Fibroblast of lung (primary cell): Measurements from ENCODE around the gene HTR7. TPM values are rescaled to one million over a fixed set of nuclear protein-coding genes. Genes with fewer than 3 reads are reported as not detected.

ENCODE experiments used
- DNase-seq, 2 donors: peaks; one replicate each; pipeline versions ENCODE4 v3.0.0 to v3.0.0-alpha.2; 2010; ENCODE audit warnings: low read depth in 2 of 2
- H2AFZ ChIP-seq: 2 replicates; pipeline ENCODE4 v1.5.1; 2012; ENCODE audit warnings: low read length, control low read depth, inconsistent platforms
- H3K27ac ChIP-seq: 2 replicates; pipeline ENCODE4 v1.5.1; 2011; ENCODE audit warnings: low read length, control low read depth; ENCODE audit not compliant: insufficient read depth
- H3K27me3 ChIP-seq: 2 replicates; pipeline ENCODE4 v1.5.1; 2011; ENCODE audit warnings: mild to moderate bottlenecking, low read length; ENCODE audit not compliant: control insufficient read depth, insufficient read depth
- H3K36me3 ChIP-seq: 2 replicates; pipeline ENCODE4 v1.5.1; 2011; ENCODE audit warnings: low read length; ENCODE audit not compliant: control insufficient read depth, insufficient read depth
- H3K4me1 ChIP-seq: 2 replicates; pipeline ENCODE4 v1.5.1; 2011; ENCODE audit warnings: low read length; ENCODE audit not compliant: control insufficient read depth, insufficient read depth; ENCODE audit errors: extremely low read depth
- H3K4me2 ChIP-seq: 2 replicates; pipeline ENCODE4 v1.5.1; 2011; ENCODE audit warnings: low read length, control low read depth; ENCODE audit not compliant: insufficient read depth; ENCODE audit errors: extremely low read depth
- H3K4me3 ChIP-seq, 4 experiments: fragments of 200-600 bp in 1 of 4; sonication (generic) in 1 of 4; replicated peaks in 1 of 4; 2 replicates each; pipeline ENCODE4 v1.5.1; 2011 to 2016; ENCODE audit warnings: low read length in 4 of 4, low read depth in 3 of 4, mild to moderate bottlenecking in 3 of 4, control low read depth in 2 of 4, inconsistent platforms in 1 of 4, mixed read lengths in 1 of 4; ENCODE audit not compliant: insufficient read depth in 1 of 4; ENCODE audit errors: control extremely low read depth in 1 of 4
- H3K79me2 ChIP-seq: 2 replicates; pipeline ENCODE4 v1.5.1; 2012; ENCODE audit warnings: mild to moderate bottlenecking, low read length, inconsistent platforms; ENCODE audit not compliant: control insufficient read depth, insufficient read depth
- H3K9ac ChIP-seq: 2 replicates; pipeline ENCODE4 v1.5.1; 2011; ENCODE audit warnings: mild to moderate bottlenecking, low read length, control low read depth; ENCODE audit not compliant: insufficient read depth
- H3K9me3 ChIP-seq: 2 replicates; pipeline ENCODE4 v1.5.1; 2012; ENCODE audit warnings: low read depth, low read length; ENCODE audit not compliant: control insufficient read depth, insufficient read depth
- H4K20me1 ChIP-seq: 2 replicates; pipeline ENCODE4 v1.5.1; 2011; ENCODE audit warnings: low read length; ENCODE audit not compliant: control insufficient read depth, insufficient read depth; ENCODE audit errors: extremely low read depth
- EZH2 ChIP-seq: IDR thresholded peaks from 2 replicates; pipeline ENCODE4 v1.5.1; 2012; ENCODE audit warnings: low read length, control low read depth, mild to moderate bottlenecking; ENCODE audit errors: missing control alignments
- polyA plus RNA-seq, 2 donors: library from polyadenylated mRNA; depleted of rRNA in 1 of 2; stranded (reverse) in 1 of 2; unstranded in 1 of 2; fragments of >200 nt; gene quantifications; 2 replicates each; pipeline ENCODE4 v1.2.1, GENCODE V29; 2011 to 2012; ENCODE audit warnings: missing spikeins in 1 of 2
- total RNA-seq: library from RNA; depleted of rRNA; stranded (reverse); fragments of >200 nt; gene quantifications from 2 replicates; pipeline ENCODE4 v1.2.1, GENCODE V29; 2014
- TF ChIP-seq, protein P1 (sequence below), 2 donors: IDR thresholded peaks in 1 of 2; conservative IDR thresholded peaks in 1 of 2; 1 replicate in 1 of 2; 2 replicates in 1 of 2; pipeline ENCODE4 v1.5.1; 2011 to 2012; ENCODE audit warnings: low read length in 2 of 2, control low read depth in 1 of 2, inconsistent platforms in 1 of 2, low read depth in 1 of 2, mild to moderate bottlenecking in 1 of 2

Gene HTR7
- total and polyA plus RNA-seq, 2 donors (not counting 1 experiment from before 2014, with no cell fraction given), result 0.83 to 1.3 TPM

DNA sequence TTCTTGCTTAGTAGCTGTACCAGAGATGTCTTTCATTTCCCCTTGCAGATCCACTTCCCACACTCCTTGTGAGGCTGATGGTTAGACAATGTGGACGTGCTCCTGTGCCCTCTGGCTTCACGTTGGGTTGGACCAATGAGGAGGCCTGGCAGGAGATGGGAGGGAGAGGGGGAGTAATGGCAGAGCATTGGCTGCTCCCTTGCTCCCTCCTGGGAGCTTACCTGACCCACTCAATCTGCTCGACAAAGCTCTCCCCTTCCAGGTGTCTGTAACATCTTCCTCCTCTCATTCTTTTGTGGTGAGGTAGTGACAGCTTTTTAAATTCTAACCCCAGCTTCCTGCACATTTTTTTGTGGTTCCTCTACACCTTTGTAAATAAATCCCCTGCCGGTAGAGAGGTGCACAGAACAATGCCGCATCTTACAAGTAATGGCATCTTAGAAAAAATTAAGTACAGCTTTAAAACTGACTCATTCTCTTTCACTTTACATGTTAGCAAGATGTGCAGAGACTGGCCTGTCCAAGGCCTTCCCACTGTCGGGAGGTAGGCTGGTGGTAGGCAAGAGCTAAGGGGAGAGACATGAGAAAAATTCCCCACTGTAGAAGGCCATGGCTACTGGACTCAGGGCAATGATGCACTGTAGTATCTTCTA lies 134.3 kb downstream of the HTR7 start:
- Histone ChIP-seq H3K4me1 (no peaks in the 10 kb centered on the region), H3K27ac (no peak overlapping the region), H3K27me3 (no peaks in the 10 kb centered on the region), H3K9ac (no peak overlapping the region), H2AFZ (no peak overlapping the region), H3K4me3 (no peak overlapping the region), H3K9me3 (no peaks in the 10 kb centered on the region), H4K20me1 (no peaks in the 10 kb centered on the region), H3K79me2 (no peaks in the 10 kb centered on the region), H3K36me3 (no peaks in the 10 kb centered on the region), H3K4me2 (no peak overlapping the region)
- TF ChIP-seq, protein P1, sequence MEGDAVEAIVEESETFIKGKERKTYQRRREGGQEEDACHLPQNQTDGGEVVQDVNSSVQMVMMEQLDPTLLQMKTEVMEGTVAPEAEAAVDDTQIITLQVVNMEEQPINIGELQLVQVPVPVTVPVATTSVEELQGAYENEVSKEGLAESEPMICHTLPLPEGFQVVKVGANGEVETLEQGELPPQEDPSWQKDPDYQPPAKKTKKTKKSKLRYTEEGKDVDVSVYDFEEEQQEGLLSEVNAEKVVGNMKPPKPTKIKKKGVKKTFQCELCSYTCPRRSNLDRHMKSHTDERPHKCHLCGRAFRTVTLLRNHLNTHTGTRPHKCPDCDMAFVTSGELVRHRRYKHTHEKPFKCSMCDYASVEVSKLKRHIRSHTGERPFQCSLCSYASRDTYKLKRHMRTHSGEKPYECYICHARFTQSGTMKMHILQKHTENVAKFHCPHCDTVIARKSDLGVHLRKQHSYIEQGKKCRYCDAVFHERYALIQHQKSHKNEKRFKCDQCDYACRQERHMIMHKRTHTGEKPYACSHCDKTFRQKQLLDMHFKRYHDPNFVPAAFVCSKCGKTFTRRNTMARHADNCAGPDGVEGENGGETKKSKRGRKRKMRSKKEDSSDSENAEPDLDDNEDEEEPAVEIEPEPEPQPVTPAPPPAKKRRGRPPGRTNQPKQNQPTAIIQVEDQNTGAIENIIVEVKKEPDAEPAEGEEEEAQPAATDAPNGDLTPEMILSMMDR (conservative IDR thresholded peaks at IDR 0.05 in 1 of 2, IDR thresholded peaks at IDR 0.05 in 1 of 2; ENCODE audit: low read depth in 1 of 2, low read length in 2 of 2), result no peak
- TF ChIP-seq EZH2, result no peak
- DNase-seq, result no peak

- H3K9me3 ChIP-seq, result no peaks in the 10 kb centered on the region
- no peak for DNase-seq
- H4K20me1 ChIP-seq, result no peaks in the 10 kb centered on the region
- H3K36me3 ChIP-seq, result no peaks in the 10 kb centered on the region
- no peak overlapping the region for H3K27ac ChIP-seq
- H3K4me3 ChIP-seq, result no peak overlapping the region
- no peak overlapping the region for H3K9ac ChIP-seq
- no peaks in the 10 kb centered on the region for H3K79me2 ChIP-seq
- H3K4me2 ChIP-seq, result no peak overlapping the region
- no peaks in the 10 kb centered on the region for H3K4me1 ChIP-seq
- no peak overlapping the region for H2AFZ ChIP-seq
- no peaks in the 10 kb centered on the region for H3K27me3 ChIP-seq
- TF ChIP-seq, protein P1 (conservative IDR thresholded peaks at IDR 0.05 in 1 of 2, IDR thresholded peaks at IDR 0.05 in 1 of 2; ENCODE audit: low read depth in 1 of 2, low read length in 2 of 2), result no peak
- TF ChIP-seq EZH2, result no peak
Observed at GRCh38 chr10:90722832-90723231, 135.0 kb downstream of the HTR7 start.

DNA sequence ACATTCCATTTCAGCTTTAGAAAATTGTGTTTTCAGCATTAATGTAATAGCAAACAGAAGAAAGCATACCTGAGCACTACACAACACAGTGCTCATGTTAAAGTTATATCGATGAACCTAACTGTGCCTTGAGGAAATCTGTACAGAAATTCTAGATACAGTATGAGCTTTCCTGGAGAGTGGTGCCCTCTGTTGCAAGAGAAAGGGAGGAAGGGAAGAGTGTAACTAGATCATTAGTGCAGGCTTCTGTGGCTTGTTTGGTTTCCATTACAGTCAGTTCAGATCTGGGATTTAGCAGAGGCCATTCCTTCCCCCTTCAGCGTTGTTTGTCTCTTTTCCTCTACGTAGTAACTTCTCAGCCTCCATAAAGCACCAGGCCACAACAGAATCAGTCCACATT lies 139.7 kb downstream of the HTR7 start:
- peak; percentile 10 to 49 for DNase-seq
- no peak overlapping the region for H2AFZ ChIP-seq
- no peaks in the 10 kb centered on the region for H4K20me1 ChIP-seq
- no peak for TF ChIP-seq EZH2
- TF ChIP-seq, protein P1 (conservative IDR thresholded peaks at IDR 0.05 in 1 of 2, IDR thresholded peaks at IDR 0.05 in 1 of 2; ENCODE audit: low read depth in 1 of 2, low read length in 2 of 2), result peak; percentile 33 to 51
- no peak overlapping the region for H3K4me3 ChIP-seq
- H3K27ac ChIP-seq, result no peak overlapping the region
- no peaks in the 10 kb centered on the region for H3K36me3 ChIP-seq
- no peaks in the 10 kb centered on the region for H3K79me2 ChIP-seq
- H3K4me2 ChIP-seq, result no peak overlapping the region
- H3K27me3 ChIP-seq, result no peaks in the 10 kb centered on the region
- H3K9ac ChIP-seq, result no peak overlapping the region
- no peaks in the 10 kb centered on the region for H3K4me1 ChIP-seq
- no peaks in the 10 kb centered on the region for H3K9me3 ChIP-seq
